ENCODE measurements around the gene HSPB6. TPM values are rescaled to one million over a fixed set of nuclear protein-coding genes. Genes with fewer than 3 reads are reported as not detected.

HSPB6 gene
- total RNA-seq, 1 experiment from 2014 or later, result 0.37 TPM

GRCh38 chr19:35712567-35713505 is 44.0 kb downstream of the HSPB6 start:
- no CpG with 5 or more reads among the region's 11 CpGs for WGBS (ENCODE audit: extremely low coverage, insufficient read length, low lambda C conversion rate)
- no peak for TF ChIP-seq CTCF (conservative IDR thresholded peaks at IDR 0.05)
- Histone ChIP-seq H3K18ac (ENCODE audit: insufficient read length, low read depth, low read length) (no peak overlapping the region), H3K14ac (ENCODE audit: insufficient read depth, low read length) (no peak overlapping the region), H2BK15ac (ENCODE audit: low read depth, low read length) (no peak overlapping the region), H3K4me1 (ENCODE audit: insufficient read depth, low read length) (peaks cover 10% of the 10 kb centered on the region; the same call in 1 of the 2 replicates), H3K79me2 (ENCODE audit: insufficient read depth, low read length) (no peaks in the 10 kb centered on the region; the same call in 1 of the 2 replicates), H3K4me2 (ENCODE audit: insufficient read depth, insufficient read length, low read length) (no peak overlapping the region), H3T11ph (ENCODE audit: low read length) (no peak overlapping the region), H3K79me1 (ENCODE audit: insufficient read depth, low read depth, low read length, poor library complexity, severe bottlenecking) (no peaks in the 10 kb centered on the region), H3K4ac (ENCODE audit: low read depth, low read length) (no peak overlapping the region), H3K9ac (ENCODE audit: extremely low read depth, insufficient read length, low read length) (no peak overlapping the region), H3K9me3 (ENCODE audit: control insufficient read depth, low read depth, low read length) (no peaks in the 10 kb centered on the region), H3K27ac (ENCODE audit: insufficient read length, low read depth, low read length) (no peak overlapping the region), H3K23ac (ENCODE audit: insufficient read length, low read depth, low read length) (no peak overlapping the region), H4K5ac (ENCODE audit: insufficient read length, low read depth, low read length) (no peak overlapping the region), H3K23me2 (ENCODE audit: insufficient read length, low read depth, low read length, poor library complexity, severe bottlenecking) (peaks cover 11% of the 10 kb centered on the region), H2BK20ac (ENCODE audit: low read depth, low read length, poor library complexity, severe bottlenecking) (no peak overlapping the region), H2BK12ac (ENCODE audit: insufficient read length, low read depth, low read length) (no peak overlapping the region), H3K27me3 (ENCODE audit: insufficient read depth, low read length) (no peaks in the 10 kb centered on the region), H2AFZ (ENCODE audit: low read length) (no peak overlapping the region), H3K56ac (ENCODE audit: insufficient read length, low read depth, low read length) (no peak overlapping the region), H4K20me1 (ENCODE audit: control insufficient read depth, insufficient read depth, insufficient read length) (no peaks in the 10 kb centered on the region), H4K91ac (ENCODE audit: insufficient read length, low read depth, low read length) (no peak overlapping the region), H2AK5ac (ENCODE audit: insufficient read length, low read length) (no peak overlapping the region), H2BK5ac (ENCODE audit: insufficient read length, low read length) (no peak overlapping the region), H2BK120ac (ENCODE audit: low read depth, low read length, poor library complexity, severe bottlenecking) (no peak overlapping the region), H4K8ac (replicated peaks; ENCODE audit: insufficient read length, low read depth, low read length) (no peak overlapping the region)
- no peaks in the 10 kb centered on the region; a peak in 1 of 5 replicates for H3K9me3 Mint-ChIP-seq
- no peak for DNase-seq
- no peak overlapping the region; a peak in 1 of 7 replicates for H3K27ac Mint-ChIP-seq
- H3K36me3 Mint-ChIP-seq (ENCODE audit: insufficient read depth in 1 of 3, low read depth in 3 of 3), result peaks cover 0 to 14% (median 6%) of the 10 kb centered on the region in 3 experiments; a peak in 5 of 7 replicates
- H3K27me3 Mint-ChIP-seq (ENCODE audit: low read depth), result no peaks in the 10 kb centered on the region; the same call in 1 of the 2 replicates
- peaks cover 42 to 43% of the 10 kb centered on the region in 2 experiments for H3K4me1 Mint-ChIP-seq
- no peak overlapping the region; a peak in 1 of 5 replicates for H3K4me3 Mint-ChIP-seq

All from H9 (cell line).